ENCODE results near the gene CRYGN.

The CRYGN gene

DNA sequence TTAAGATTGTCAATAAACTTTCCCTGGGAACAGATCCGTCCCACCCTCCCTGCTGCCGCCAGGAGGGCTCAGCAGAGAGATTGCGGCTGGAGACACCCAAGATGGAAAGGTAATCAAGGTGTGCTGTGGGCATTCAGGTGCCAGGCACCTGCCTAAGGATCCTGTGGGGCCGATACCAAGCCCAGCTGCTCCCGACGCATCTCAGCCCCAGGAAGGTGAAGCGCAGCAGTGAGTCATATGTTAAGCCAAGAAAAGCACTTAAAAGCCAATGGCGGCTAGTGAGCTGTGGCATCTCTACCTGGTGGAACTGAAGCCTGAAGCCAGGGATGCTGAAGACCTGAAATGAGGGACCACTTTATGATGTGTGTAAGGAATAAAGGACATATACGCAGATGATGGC, 36.2 kb downstream of the CRYGN start:
- Histone ChIP-seq H3K36me3 (no peaks in the 10 kb centered on the region), H3K27ac (peak overlapping the region; percentile 71; the same call in 1 of the 2 replicates), H3K4me2 (peak overlapping the region; percentile 99), H3K4me1 (peaks cover 81% of the 10 kb centered on the region), H3K4me3 (no peak overlapping the region), H4K20me1 (no peaks in the 10 kb centered on the region; the same call in 1 of the 2 replicates), H3K27me3 (peaks cover 34% of the 10 kb centered on the region), H3K9me3 (no peaks in the 10 kb centered on the region), H3K9ac (no peak overlapping the region)
- no peak for TF ChIP-seq Cebpa-rat (IDR thresholded peaks at IDR 0.05)

DNA sequence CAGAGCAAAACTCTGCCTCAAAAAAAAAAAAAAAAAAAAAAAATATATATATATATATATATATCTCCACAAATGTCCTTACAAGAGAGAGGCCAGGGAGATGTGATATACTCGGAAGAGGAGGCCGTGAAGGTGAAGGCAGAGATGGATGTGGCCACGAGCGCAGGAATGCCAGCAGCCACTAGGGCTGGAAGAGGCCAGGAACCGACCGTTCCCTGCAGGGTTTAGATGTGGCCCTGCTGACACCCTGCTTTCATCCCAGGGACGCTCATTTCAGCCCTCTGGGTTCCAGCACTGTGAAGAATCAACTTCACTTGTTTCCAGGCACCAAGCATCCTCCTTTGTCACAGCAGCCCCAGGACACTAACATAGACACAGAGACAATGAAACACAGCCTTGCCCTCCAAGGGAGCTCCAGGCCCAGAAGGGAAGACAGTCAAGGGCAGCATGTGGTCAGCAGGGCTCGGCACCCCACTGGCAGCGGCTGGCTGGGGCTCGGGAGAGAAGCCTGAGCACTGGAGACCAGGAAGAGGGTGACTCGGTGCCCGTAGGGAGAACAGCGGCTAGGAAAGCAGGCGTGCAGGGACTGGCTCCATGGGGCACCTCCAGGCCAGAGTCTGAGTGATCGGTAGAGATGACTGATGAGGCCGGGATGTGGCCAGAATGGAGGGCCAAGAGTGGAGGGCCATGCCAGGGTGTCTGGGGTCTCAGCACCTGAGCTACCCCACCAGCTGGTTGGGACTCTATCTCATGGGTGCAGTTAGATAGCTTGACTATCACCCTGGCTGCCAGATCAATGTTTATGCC, 37.7 kb downstream of the CRYGN start:
- Histone ChIP-seq H3K9ac (no peak overlapping the region), H3K4me3 (no peak overlapping the region), H4K20me1 (no peaks in the 10 kb centered on the region), H3K4me2 (peak overlapping the region; percentile 99), H3K36me3 (no peaks in the 10 kb centered on the region), H3K27me3 (peaks cover 19% of the 10 kb centered on the region), H3K27ac (0 out of 2 replicates have a peak overlapping the region, but pooled peaks have one; percentile 11), H3K9me3 (peaks cover 6% of the 10 kb centered on the region), H3K4me1 (peaks cover 77% of the 10 kb centered on the region)
- no peak for TF ChIP-seq Cebpa-rat (IDR thresholded peaks at IDR 0.05)

DNA sequence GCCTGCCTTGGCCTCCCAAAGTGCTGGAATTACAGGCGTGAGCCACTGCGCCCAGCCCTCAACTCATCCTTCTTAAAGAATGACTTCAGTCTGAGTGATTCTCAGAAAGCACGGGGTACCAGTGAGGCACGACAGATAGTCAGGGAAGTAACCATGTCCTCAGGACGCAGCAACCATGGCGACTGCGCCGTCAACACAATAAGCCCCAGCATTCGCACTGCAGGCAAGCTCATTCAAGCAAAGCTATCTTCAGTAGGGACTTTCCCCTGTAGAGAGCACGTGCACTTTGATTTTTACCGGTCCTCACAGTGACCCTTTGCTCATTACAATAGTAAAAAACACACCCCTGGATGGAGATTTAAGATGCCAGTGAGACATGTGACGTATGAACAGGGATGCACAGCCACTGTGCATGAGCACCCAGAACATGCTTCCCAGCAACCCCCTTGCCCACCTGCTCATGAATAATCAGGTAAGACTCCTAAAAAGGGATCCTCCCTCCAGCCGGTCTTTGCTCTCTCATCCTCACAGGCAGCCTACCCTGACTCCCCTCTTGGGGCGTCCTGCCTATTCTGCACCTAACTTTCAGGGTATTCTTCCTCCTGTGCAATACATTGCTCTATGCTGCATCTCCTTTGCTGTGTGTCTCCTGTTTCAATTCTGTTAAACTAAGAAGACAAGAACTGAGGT, 39.2 kb downstream of the CRYGN start:
- peak overlapping the region; percentile 66 for H3K4me2 ChIP-seq
- peaks cover 11% of the 10 kb centered on the region for H3K9me3 ChIP-seq
- H4K20me1 ChIP-seq = no peaks in the 10 kb centered on the region
- no peak overlapping the region for H3K27ac ChIP-seq
- H3K36me3 ChIP-seq = no peaks in the 10 kb centered on the region
- no peak for TF ChIP-seq Cebpa-rat (IDR thresholded peaks at IDR 0.05)
- H3K27me3 ChIP-seq = peaks cover 4% of the 10 kb centered on the region
- peaks cover 69% of the 10 kb centered on the region for H3K4me1 ChIP-seq
- H3K9ac ChIP-seq = no peak overlapping the region
- no peak overlapping the region for H3K4me3 ChIP-seq

DNA sequence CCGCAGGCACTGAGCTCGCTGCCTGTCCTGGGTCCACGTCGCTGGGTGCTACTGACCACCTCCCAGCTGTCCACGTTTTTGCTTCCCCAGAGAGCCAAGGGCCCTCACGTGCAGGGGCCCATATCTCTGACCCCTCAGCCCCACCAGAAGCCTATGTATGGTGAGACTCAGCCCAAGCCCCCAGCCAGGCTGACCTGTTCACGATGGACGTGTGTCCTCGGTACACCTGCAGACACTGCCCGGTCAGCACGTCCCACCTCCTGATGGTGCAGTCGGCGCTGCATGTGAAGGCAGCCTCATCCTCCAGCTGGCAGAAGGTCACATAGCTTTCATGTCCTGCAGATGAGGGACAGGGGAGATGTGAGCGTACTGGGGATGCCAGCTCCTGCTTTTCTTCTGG, 40.0 kb downstream of the CRYGN start:
- TF ChIP-seq Cebpa-rat (IDR thresholded peaks at IDR 0.05) = no peak
- H3K4me3 ChIP-seq = no peak overlapping the region
- H3K27me3 ChIP-seq = no peaks in the 10 kb centered on the region
- peaks cover 11% of the 10 kb centered on the region for H3K9me3 ChIP-seq
- H3K9ac ChIP-seq = no peak overlapping the region
- H3K4me2 ChIP-seq = peak overlapping the region; percentile 66
- H3K36me3 ChIP-seq = no peaks in the 10 kb centered on the region
- no peak overlapping the region for H3K27ac ChIP-seq
- peaks cover 60% of the 10 kb centered on the region for H3K4me1 ChIP-seq
- H4K20me1 ChIP-seq = no peaks in the 10 kb centered on the region

DNA sequence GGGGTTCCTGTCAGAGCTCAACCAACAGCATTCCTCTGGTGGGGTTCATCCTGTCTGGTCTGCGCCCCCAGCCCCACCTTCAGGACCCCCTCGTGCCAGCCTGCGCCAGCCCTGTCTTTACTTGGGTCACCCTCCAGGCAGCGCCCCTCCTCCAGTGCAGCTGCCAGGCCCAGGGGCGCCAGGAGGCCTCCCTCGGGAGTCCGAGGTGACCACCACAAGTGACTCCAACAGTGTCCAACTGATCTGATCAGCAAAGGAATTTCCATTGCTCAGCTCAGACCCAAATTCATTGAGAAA, 40.7 kb downstream of the CRYGN start:
- H3K27ac ChIP-seq = no peak overlapping the region
- no peaks in the 10 kb centered on the region for H3K36me3 ChIP-seq
- H3K4me3 ChIP-seq = no peak overlapping the region
- H3K27me3 ChIP-seq = no peaks in the 10 kb centered on the region
- no peaks in the 10 kb centered on the region for H4K20me1 ChIP-seq
- H3K4me2 ChIP-seq = peak overlapping the region; percentile 66
- H3K9me3 ChIP-seq = peaks cover 11% of the 10 kb centered on the region
- no peak for TF ChIP-seq Cebpa-rat (IDR thresholded peaks at IDR 0.05)
- no peak overlapping the region for H3K9ac ChIP-seq
- peaks cover 54% of the 10 kb centered on the region for H3K4me1 ChIP-seq

DNA sequence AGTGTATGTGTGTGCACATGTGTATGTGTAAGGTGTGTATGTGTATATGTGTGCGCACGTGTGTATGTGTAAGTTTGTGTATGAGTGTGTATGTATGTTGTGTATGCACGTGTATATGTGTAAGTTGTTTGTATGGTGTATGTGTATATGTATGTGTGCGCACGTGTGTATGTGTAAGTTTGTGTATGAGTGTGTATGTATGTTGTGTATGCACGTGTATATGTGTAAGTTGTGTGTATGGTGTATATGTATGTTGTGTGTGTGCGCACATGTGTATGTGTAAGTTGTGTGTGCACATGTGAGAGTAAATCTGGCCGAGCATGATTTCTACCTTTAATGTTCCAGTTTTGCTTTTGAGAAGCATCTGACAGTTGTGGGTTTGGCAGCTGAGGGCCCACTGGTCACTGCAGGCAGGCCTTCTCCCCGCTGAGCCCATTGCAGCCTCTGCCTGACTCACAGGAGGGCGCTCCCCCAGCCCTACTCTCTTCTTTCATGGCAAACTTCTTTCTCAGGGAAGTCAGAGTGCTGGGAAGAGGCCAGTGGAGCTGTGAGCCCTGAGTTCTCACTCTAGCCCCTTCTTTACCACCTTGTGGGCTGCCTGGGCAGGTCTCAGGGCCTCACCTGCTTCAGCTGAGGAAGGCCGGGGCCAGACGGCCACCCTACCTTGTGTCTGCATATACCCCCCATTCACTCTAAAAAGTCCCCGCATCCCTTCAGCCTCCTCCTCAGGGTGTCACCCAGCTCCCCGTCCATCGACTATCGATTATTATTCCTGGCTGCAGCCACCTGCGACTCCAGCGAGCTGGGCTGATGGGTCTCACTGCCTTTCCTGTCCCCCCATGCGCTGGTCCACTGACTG, 41.3 kb downstream of the CRYGN start:
- Histone ChIP-seq H3K27me3 (no peaks in the 10 kb centered on the region), H3K9me3 (peaks cover 11% of the 10 kb centered on the region), H3K36me3 (no peaks in the 10 kb centered on the region), H4K20me1 (no peaks in the 10 kb centered on the region), H3K4me3 (no peak overlapping the region), H3K4me2 (peak overlapping the region; percentile 66), H3K4me1 (peaks cover 53% of the 10 kb centered on the region), H3K9ac (no peak overlapping the region), H3K27ac (no peak overlapping the region)
- no peak for TF ChIP-seq Cebpa-rat (IDR thresholded peaks at IDR 0.05)

DNA sequence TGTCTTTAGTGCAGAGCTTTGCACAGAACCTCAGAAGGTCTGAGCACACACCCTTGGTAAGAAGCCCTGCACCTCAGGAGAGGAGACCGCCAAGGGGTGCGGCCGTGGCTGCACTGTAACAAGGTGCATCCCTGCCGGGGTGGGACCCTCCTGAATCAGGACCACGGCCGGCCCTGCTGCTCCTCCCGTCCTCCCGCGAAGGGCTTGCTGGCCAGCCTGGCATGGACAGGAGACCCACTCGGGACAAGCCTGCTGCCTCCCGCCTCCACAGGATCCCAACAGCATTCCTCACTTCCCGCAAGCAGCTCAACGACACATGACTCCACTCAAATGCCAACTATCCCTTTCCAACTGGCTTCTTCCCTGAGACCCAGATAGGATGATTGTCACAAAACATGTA, 42.9 kb downstream of the CRYGN start:
- Histone ChIP-seq H3K9ac (no peak overlapping the region), H3K4me3 (no peak overlapping the region), H4K20me1 (no peaks in the 10 kb centered on the region), H3K36me3 (no peaks in the 10 kb centered on the region), H3K27ac (no peak overlapping the region), H3K4me2 (no peak overlapping the region), H3K9me3 (peaks cover 11% of the 10 kb centered on the region), H3K4me1 (peaks cover 44% of the 10 kb centered on the region), H3K27me3 (no peaks in the 10 kb centered on the region)
- TF ChIP-seq Cebpa-rat (IDR thresholded peaks at IDR 0.05) = no peak

DNA sequence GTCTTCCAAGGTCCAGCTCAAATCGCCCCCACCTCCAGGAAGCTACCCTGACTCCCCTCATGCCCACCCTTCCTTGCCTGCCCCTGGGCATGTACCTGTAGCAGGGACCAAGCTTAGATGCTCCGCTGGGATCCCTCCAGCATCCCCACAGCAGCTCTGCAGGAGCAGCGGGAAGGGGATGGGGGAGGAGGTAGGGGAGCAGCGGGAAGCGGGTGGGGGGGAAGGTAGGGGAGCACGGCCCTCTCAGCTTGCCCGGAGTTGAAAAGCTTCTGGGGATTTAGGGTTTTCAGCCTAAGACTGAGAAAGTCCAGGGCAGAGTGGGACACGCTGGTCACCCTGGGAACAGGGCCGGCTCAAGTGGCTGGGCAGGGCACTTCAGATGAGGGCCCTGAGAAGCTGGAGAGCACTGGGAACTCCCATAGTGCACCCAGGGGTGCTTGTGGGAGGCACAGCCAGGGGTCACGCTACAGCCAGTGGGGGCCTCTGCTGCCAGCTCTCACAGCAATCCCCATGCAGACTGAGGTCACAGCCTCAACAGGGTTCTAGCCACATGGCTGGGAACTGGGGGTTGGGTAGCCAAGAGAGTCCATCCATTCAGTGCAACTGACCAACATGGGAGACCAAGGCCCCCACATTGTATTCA, 43.5 kb downstream of the CRYGN start:
- Histone ChIP-seq H3K36me3 (no peaks in the 10 kb centered on the region), H3K4me3 (no peak overlapping the region), H3K4me2 (no peak overlapping the region), H3K4me1 (peaks cover 42% of the 10 kb centered on the region), H3K27ac (no peak overlapping the region), H3K9ac (no peak overlapping the region), H4K20me1 (no peaks in the 10 kb centered on the region), H3K9me3 (peaks cover 11% of the 10 kb centered on the region), H3K27me3 (no peaks in the 10 kb centered on the region)
- TF ChIP-seq Cebpa-rat (IDR thresholded peaks at IDR 0.05) = no peak

DNA sequence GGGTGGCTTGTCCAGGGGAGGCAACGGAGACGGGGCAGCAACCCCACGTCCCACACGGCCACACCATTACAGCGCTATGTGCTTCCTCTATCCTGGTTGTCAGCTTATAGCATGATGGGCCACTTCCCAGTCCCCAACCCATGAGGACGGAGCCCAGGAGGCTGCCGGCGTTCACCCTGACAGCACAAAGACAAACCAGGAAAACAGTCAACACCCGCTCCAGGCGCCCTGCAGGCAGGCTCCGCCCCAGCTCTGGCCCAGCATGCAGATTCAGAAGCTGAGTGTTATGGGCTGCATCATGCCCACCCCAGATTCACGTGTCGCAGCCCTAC, 44.9 kb downstream of the CRYGN start:
- Histone ChIP-seq H3K27ac (no peak overlapping the region), H4K20me1 (no peaks in the 10 kb centered on the region), H3K27me3 (no peaks in the 10 kb centered on the region), H3K4me2 (no peak overlapping the region), H3K36me3 (no peaks in the 10 kb centered on the region), H3K9me3 (peaks cover 11% of the 10 kb centered on the region), H3K4me1 (peaks cover 39% of the 10 kb centered on the region), H3K4me3 (no peak overlapping the region), H3K9ac (no peak overlapping the region)
- no peak for TF ChIP-seq Cebpa-rat (IDR thresholded peaks at IDR 0.05)

Measured in BLaER1 (cell line).